HL-60 (cell line): ENCODE measurements around the gene PARS2.

Experiments
- POLR2AphosphoS5 ChIP-seq: IDR thresholded peaks from 2 replicates; pipeline ENCODE4 v1.6.1; 2012; ENCODE audit warnings: low read depth
- TF ChIP-seq, protein P1 (sequence below): IDR thresholded peaks from one replicate; pipeline ENCODE4 v1.5.1; 2011; ENCODE audit warnings: low read length, control low read depth, inconsistent platforms; ENCODE audit not compliant: insufficient read depth

DNA sequence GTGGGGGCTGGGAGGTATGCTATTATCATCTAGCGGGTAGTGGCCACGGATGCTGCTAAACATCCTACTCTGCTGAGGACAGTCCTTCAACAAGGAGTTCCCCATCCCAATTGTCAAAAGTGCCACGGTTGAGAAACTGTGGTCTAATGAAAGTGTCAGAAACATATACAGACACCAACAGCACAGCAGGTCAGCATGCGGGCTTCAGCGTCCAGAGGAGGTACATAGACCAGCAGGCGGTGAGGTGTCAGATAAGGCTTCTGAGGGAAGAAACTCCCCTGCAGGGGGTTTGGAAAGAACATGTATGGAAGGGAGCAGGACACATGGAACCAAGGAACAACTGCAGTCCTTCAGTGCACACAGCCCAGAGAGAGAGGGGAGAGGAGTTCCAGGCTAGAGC is 53.5 kb downstream of the PARS2 start:
- TF ChIP-seq, protein P1, sequence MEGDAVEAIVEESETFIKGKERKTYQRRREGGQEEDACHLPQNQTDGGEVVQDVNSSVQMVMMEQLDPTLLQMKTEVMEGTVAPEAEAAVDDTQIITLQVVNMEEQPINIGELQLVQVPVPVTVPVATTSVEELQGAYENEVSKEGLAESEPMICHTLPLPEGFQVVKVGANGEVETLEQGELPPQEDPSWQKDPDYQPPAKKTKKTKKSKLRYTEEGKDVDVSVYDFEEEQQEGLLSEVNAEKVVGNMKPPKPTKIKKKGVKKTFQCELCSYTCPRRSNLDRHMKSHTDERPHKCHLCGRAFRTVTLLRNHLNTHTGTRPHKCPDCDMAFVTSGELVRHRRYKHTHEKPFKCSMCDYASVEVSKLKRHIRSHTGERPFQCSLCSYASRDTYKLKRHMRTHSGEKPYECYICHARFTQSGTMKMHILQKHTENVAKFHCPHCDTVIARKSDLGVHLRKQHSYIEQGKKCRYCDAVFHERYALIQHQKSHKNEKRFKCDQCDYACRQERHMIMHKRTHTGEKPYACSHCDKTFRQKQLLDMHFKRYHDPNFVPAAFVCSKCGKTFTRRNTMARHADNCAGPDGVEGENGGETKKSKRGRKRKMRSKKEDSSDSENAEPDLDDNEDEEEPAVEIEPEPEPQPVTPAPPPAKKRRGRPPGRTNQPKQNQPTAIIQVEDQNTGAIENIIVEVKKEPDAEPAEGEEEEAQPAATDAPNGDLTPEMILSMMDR: no peak
- TF ChIP-seq POLR2AphosphoS5: no peak
